ENCODE data around the gene HMGCR. TPM values are rescaled to one million over a fixed set of nuclear protein-coding genes. Genes with fewer than 3 reads are reported as not detected.

The HMGCR gene
- total and polyA plus RNA-seq, 2 experiments from 2014 or later: 72.2 to 331 TPM

DNA sequence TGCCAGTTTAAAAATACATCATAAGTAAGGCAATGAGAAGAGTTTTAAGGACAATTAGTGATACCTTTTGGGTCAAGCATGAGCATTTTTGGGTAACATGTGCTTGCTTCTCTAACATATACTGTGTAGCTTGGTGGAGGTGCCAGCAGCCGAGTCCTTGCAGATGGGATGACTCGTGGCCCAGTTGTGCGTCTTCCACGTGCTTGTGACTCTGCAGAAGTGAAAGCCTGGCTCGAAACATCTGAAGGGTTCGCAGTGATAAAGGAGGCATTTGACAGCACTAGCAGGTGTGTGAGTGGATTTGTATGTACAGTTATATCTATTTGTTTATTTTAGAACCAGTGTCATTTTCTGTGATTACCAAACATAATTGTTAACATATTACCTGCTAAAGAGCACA, 18.2 kb downstream of the HMGCR start:
- no peak for TF ChIP-seq ZNF331 (CRISPR knock-in tag; IDR thresholded peaks at IDR 0.05; ENCODE audit: low read depth)
- no peak for TF ChIP-seq NANOG (IDR thresholded peaks at IDR 0.05; ENCODE audit: borderline replicate concordance)
- TF ChIP-seq JUNB (IDR thresholded peaks at IDR 0.05; ENCODE audit: unreplicated experiment): no peak
- no peak for TF ChIP-seq EZH2phosphoT487 (IDR thresholded peaks at IDR 0.05; ENCODE audit: unreplicated experiment)
- TF ChIP-seq, protein P1, sequence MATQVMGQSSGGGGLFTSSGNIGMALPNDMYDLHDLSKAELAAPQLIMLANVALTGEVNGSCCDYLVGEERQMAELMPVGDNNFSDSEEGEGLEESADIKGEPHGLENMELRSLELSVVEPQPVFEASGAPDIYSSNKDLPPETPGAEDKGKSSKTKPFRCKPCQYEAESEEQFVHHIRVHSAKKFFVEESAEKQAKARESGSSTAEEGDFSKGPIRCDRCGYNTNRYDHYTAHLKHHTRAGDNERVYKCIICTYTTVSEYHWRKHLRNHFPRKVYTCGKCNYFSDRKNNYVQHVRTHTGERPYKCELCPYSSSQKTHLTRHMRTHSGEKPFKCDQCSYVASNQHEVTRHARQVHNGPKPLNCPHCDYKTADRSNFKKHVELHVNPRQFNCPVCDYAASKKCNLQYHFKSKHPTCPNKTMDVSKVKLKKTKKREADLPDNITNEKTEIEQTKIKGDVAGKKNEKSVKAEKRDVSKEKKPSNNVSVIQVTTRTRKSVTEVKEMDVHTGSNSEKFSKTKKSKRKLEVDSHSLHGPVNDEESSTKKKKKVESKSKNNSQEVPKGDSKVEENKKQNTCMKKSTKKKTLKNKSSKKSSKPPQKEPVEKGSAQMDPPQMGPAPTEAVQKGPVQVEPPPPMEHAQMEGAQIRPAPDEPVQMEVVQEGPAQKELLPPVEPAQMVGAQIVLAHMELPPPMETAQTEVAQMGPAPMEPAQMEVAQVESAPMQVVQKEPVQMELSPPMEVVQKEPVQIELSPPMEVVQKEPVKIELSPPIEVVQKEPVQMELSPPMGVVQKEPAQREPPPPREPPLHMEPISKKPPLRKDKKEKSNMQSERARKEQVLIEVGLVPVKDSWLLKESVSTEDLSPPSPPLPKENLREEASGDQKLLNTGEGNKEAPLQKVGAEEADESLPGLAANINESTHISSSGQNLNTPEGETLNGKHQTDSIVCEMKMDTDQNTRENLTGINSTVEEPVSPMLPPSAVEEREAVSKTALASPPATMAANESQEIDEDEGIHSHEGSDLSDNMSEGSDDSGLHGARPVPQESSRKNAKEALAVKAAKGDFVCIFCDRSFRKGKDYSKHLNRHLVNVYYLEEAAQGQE (IDR thresholded peaks at IDR 0.05; ENCODE audit: unreplicated experiment): no peak
- no peak for TF ChIP-seq ZNF114 (CRISPR knock-in tag; IDR thresholded peaks at IDR 0.05)
- TF ChIP-seq ETS1 (IDR thresholded peaks at IDR 0.05): no peak
- TF ChIP-seq CTCF (conservative IDR thresholded peaks at IDR 0.05; ENCODE audit: low read depth in 2 of 2): no peak
- TF ChIP-seq ZNF462 (CRISPR knock-in tag; IDR thresholded peaks at IDR 0.05): no peak
- TF ChIP-seq EZH2 (IDR thresholded peaks at IDR 0.05; ENCODE audit: low read depth, unreplicated experiment): no peak
- TF ChIP-seq STAT1 (IDR thresholded peaks at IDR 0.05; ENCODE audit: unreplicated experiment): no peak
- TF ChIP-seq CREB1 (CRISPR knock-in tag; IDR thresholded peaks at IDR 0.05; ENCODE audit: low read depth): no peak
- no peak for TF ChIP-seq POLR2AphosphoS5 (IDR thresholded peaks at IDR 0.05; ENCODE audit: low read depth)
- Mint-ChIP-seq H3K4me3 (no peak overlapping the region), H3K9me3 (no peaks in the 10 kb centered on the region), H3K4me1 (no peaks in the 10 kb centered on the region), H3K27me3 (ENCODE audit: insufficient read depth, low read depth, poor library complexity) (no peaks in the 10 kb centered on the region), H3K27ac (no peak overlapping the region), H3K36me3 (ENCODE audit: low read depth) (peaks cover 90% of the 10 kb centered on the region)
- H3K27me3 ChIP-seq (ENCODE audit: insufficient read depth): no peaks in the 10 kb centered on the region
- peaks cover 10% of the 10 kb centered on the region; the same call in 1 of the 2 replicates for H3F3A ChIP-seq (replicated peaks; ENCODE audit: low read depth)
- H3K4me2 ChIP-seq: no peak overlapping the region
- DNase-seq (ENCODE audit: low spot score) (no peak), ATAC-seq (no peak)
- H3K4me3 ChIP-seq: no peak overlapping the region
- H4K20me1 ChIP-seq (replicated peaks; ENCODE audit: insufficient read depth): peaks cover 22% of the 10 kb centered on the region; the same call in 1 of the 2 replicates
- peaks cover 99% of the 10 kb centered on the region for H3K36me3 ChIP-seq (ENCODE audit: insufficient read depth)
- no peaks in the 10 kb centered on the region for H3K4me1 ChIP-seq (ENCODE audit: insufficient read depth)
- peaks cover 19% of the 10 kb centered on the region for H3K79me2 ChIP-seq (replicated peaks; ENCODE audit: insufficient read depth)
- no peaks in the 10 kb centered on the region for H3K9me2 ChIP-seq (ENCODE audit: insufficient read depth)
- no peak overlapping the region for H2AFZ ChIP-seq
- H3K27ac ChIP-seq (ENCODE audit: low read depth): no peak overlapping the region

All from GM23338 (cell line).